ENCODE measurements around the gene TMEM61.

The TMEM61 gene

GRCh38 chr1:54973205-54973921, 7.1 kb upstream of the TMEM61 start:
- no peak for ATAC-seq
- no peak overlapping the region for H3K27ac Mint-ChIP-seq
- H3K36me3 Mint-ChIP-seq = no peaks in the 10 kb centered on the region
- peaks cover 9% of the 10 kb centered on the region for H3K4me1 Mint-ChIP-seq
- H3K4me3 Mint-ChIP-seq = no peak overlapping the region
- peaks cover 3% of the 10 kb centered on the region for H3K9me3 Mint-ChIP-seq
- peaks cover 41% of the 10 kb centered on the region for H3K27me3 Mint-ChIP-seq

- no peak for ATAC-seq
- H3K27me3 Mint-ChIP-seq = peaks cover 42% of the 10 kb centered on the region
- H3K4me1 Mint-ChIP-seq = peaks cover 9% of the 10 kb centered on the region
- no peak overlapping the region for H3K4me3 Mint-ChIP-seq
- H3K27ac Mint-ChIP-seq = no peak overlapping the region
- H3K9me3 Mint-ChIP-seq = peaks cover 3% of the 10 kb centered on the region
- H3K36me3 Mint-ChIP-seq = no peaks in the 10 kb centered on the region
Observed at GRCh38 chr1:54975356-54976108, 4.9 kb upstream of the TMEM61 start.

GRCh38 chr1:54976747-54977146, 3.7 kb upstream of the TMEM61 start:
- Mint-ChIP-seq H3K36me3 (no peaks in the 10 kb centered on the region), H3K4me3 (no peak overlapping the region), H3K27me3 (peaks cover 54% of the 10 kb centered on the region), H3K9me3 (peaks cover 3% of the 10 kb centered on the region), H3K27ac (no peak overlapping the region), H3K4me1 (peaks cover under 1% of the 10 kb centered on the region)
- ATAC-seq = no peak

GRCh38 chr1:54977533-54978297, 2.7 kb upstream of the TMEM61 start:
- no peaks in the 10 kb centered on the region for H3K4me1 Mint-ChIP-seq
- H3K27me3 Mint-ChIP-seq = peaks cover 60% of the 10 kb centered on the region
- ATAC-seq = no peak
- no peak overlapping the region for H3K27ac Mint-ChIP-seq
- no peaks in the 10 kb centered on the region for H3K36me3 Mint-ChIP-seq
- H3K9me3 Mint-ChIP-seq = peaks cover 3% of the 10 kb centered on the region
- no peak overlapping the region for H3K4me3 Mint-ChIP-seq

GRCh38 chr1:54978528-54979326, 1.7 kb upstream of the TMEM61 start:
- no peak overlapping the region for H3K4me3 Mint-ChIP-seq
- H3K4me1 Mint-ChIP-seq = no peaks in the 10 kb centered on the region
- peaks cover 51% of the 10 kb centered on the region for H3K27me3 Mint-ChIP-seq
- H3K36me3 Mint-ChIP-seq = no peaks in the 10 kb centered on the region
- no peak overlapping the region for H3K27ac Mint-ChIP-seq
- peaks cover 3% of the 10 kb centered on the region for H3K9me3 Mint-ChIP-seq
- no peak for ATAC-seq

- H3K27me3 Mint-ChIP-seq = peaks cover 57% of the 10 kb centered on the region
- no peak overlapping the region for H3K27ac Mint-ChIP-seq
- H3K36me3 Mint-ChIP-seq = no peaks in the 10 kb centered on the region
- no peaks in the 10 kb centered on the region for H3K4me1 Mint-ChIP-seq
- ATAC-seq = no peak
- no peak overlapping the region for H3K4me3 Mint-ChIP-seq
- H3K9me3 Mint-ChIP-seq = peaks cover under 1% of the 10 kb centered on the region
Observed at GRCh38 chr1:54979327-54979891, 1.0 kb upstream of the TMEM61 start.

GRCh38 chr1:54980046-54980527, 341 bp upstream of the TMEM61 start:
- no peak overlapping the region for H3K4me3 Mint-ChIP-seq
- H3K4me1 Mint-ChIP-seq = no peaks in the 10 kb centered on the region
- H3K9me3 Mint-ChIP-seq = no peaks in the 10 kb centered on the region
- no peak for ATAC-seq
- H3K36me3 Mint-ChIP-seq = no peaks in the 10 kb centered on the region
- peaks cover 60% of the 10 kb centered on the region for H3K27me3 Mint-ChIP-seq
- no peak overlapping the region for H3K27ac Mint-ChIP-seq

GRCh38 chr1:54981466-54981865, 1.0 kb downstream of the TMEM61 start:
- H3K36me3 Mint-ChIP-seq = no peaks in the 10 kb centered on the region
- no peak for ATAC-seq
- peaks cover 59% of the 10 kb centered on the region for H3K27me3 Mint-ChIP-seq
- H3K4me3 Mint-ChIP-seq = no peak overlapping the region
- no peaks in the 10 kb centered on the region for H3K9me3 Mint-ChIP-seq
- H3K27ac Mint-ChIP-seq = no peak overlapping the region
- no peaks in the 10 kb centered on the region for H3K4me1 Mint-ChIP-seq

- no peak for ATAC-seq
- Mint-ChIP-seq H3K4me3 (no peak overlapping the region), H3K36me3 (no peaks in the 10 kb centered on the region), H3K4me1 (no peaks in the 10 kb centered on the region), H3K27me3 (peaks cover 62% of the 10 kb centered on the region), H3K9me3 (no peaks in the 10 kb centered on the region), H3K27ac (no peak overlapping the region)
Observed at GRCh38 chr1:54982739-54983138, 2.3 kb downstream of the TMEM61 start.

GRCh38 chr1:54984131-54984842, 3.9 kb downstream of the TMEM61 start:
- Mint-ChIP-seq H3K4me1 (no peaks in the 10 kb centered on the region), H3K27ac (no peak overlapping the region), H3K9me3 (no peaks in the 10 kb centered on the region), H3K27me3 (peaks cover 54% of the 10 kb centered on the region), H3K36me3 (no peaks in the 10 kb centered on the region), H3K4me3 (no peak overlapping the region)
- ATAC-seq = no peak

- ATAC-seq = no peak
- Mint-ChIP-seq H3K4me1 (no peaks in the 10 kb centered on the region), H3K36me3 (no peaks in the 10 kb centered on the region), H3K27ac (no peak overlapping the region), H3K4me3 (no peak overlapping the region), H3K27me3 (peaks cover 44% of the 10 kb centered on the region), H3K9me3 (no peaks in the 10 kb centered on the region)
Observed at GRCh38 chr1:54985556-54985955, 5.1 kb downstream of the TMEM61 start.

GRCh38 chr1:54986025-54986424, 5.6 kb downstream of the TMEM61 start:
- Mint-ChIP-seq H3K4me3 (no peak overlapping the region), H3K9me3 (no peaks in the 10 kb centered on the region), H3K27me3 (peaks cover 40% of the 10 kb centered on the region), H3K36me3 (no peaks in the 10 kb centered on the region), H3K4me1 (no peaks in the 10 kb centered on the region), H3K27ac (no peak overlapping the region)
- no peak for ATAC-seq

GRCh38 chr1:54986533-54986932, 6.1 kb downstream of the TMEM61 start:
- Mint-ChIP-seq H3K27me3 (peaks cover 35% of the 10 kb centered on the region), H3K9me3 (no peaks in the 10 kb centered on the region), H3K4me1 (no peaks in the 10 kb centered on the region), H3K4me3 (no peak overlapping the region), H3K27ac (no peak overlapping the region), H3K36me3 (no peaks in the 10 kb centered on the region)
- no peak for ATAC-seq

GRCh38 chr1:54987427-54987826, 7.0 kb downstream of the TMEM61 start:
- Mint-ChIP-seq H3K4me1 (no peaks in the 10 kb centered on the region), H3K27me3 (peaks cover 26% of the 10 kb centered on the region), H3K27ac (no peak overlapping the region), H3K36me3 (no peaks in the 10 kb centered on the region), H3K9me3 (no peaks in the 10 kb centered on the region), H3K4me3 (no peak overlapping the region)
- no peak for ATAC-seq

Data from stimulated activated memory B cell treated with anti-CD40 and anti-IgM and Interleukin-4, amounts not matched to agents 10 μg/mL and 1 μg/mL and 100 μg/mL, for 72 hours (primary cell).